Omental fat pad (tissue), 4 donors: Measurements from ENCODE around the gene UTP18. TPM values are rescaled to one million over a fixed set of nuclear protein-coding genes. Genes with fewer than 3 reads are reported as not detected.

Source experiments
- ATAC-seq: fragments of 150-250 bp; one replicate; pipeline ENCODE4 v1.9.1; 2016; ENCODE audit warnings: mild to moderate bottlenecking, moderate library complexity; ENCODE audit not compliant: low FRiP score
- DNase-seq: peaks from one replicate; pipeline ENCODE4 v3.0.0-alpha.2; 2019; ENCODE audit warnings: low spot score
- CTCF ChIP-seq, 3 donors: fragments of 450-650 bp; IDR thresholded peaks; one replicate each; pipeline ENCODE4 v1.5.1; 2016 to 2017; ENCODE audit warnings: antibody characterized with exemption in 3 of 3, mild to moderate bottlenecking in 3 of 3, moderate library complexity in 2 of 3
- total RNA-seq, 4 donors: library from RNA; depleted of rRNA; stranded (reverse); fragments of >200 nt; gene quantifications; one replicate each; pipeline ENCODE4 v1.1.0, GENCODE V29; 2016

UTP18 gene
- total RNA-seq, 4 donors from 2014 or later, result 24.1 to 51.0 (median 24.4) TPM

GRCh38 chr17:51335883-51336822 lies 75.8 kb downstream of the UTP18 start:
- DNase-seq (no peak), ATAC-seq (no peak)
- no peak for TF ChIP-seq CTCF (IDR thresholded peaks at IDR 0.05)

GRCh38 chr17:51341457-51341856 lies 81.1 kb downstream of the UTP18 start:
- ATAC-seq (no peak), DNase-seq (no peak)
- TF ChIP-seq CTCF (IDR thresholded peaks at IDR 0.05), result no peak

- DNase-seq, result no peak
- no peak for ATAC-seq
- no peak for TF ChIP-seq CTCF (IDR thresholded peaks at IDR 0.05)
Observed at GRCh38 chr17:51342257-51342656, 81.9 kb downstream of the UTP18 start.

GRCh38 chr17:51344532-51344931 lies 84.2 kb downstream of the UTP18 start:
- DNase-seq (no peak), ATAC-seq (no peak)
- TF ChIP-seq CTCF (IDR thresholded peaks at IDR 0.05), result no peak

GRCh38 chr17:51346218-51346982 lies 86.1 kb downstream of the UTP18 start:
- ATAC-seq (no peak), DNase-seq (no peak)
- no peak for TF ChIP-seq CTCF (IDR thresholded peaks at IDR 0.05)

Other genes with a start within 250 kb of the UTP18 start
- 100 to 1,000 TPM; 117 to 197 (median 138) TPM for gene SPAG9, start 139.7 kb upstream of the UTP18 start, total RNA-seq
- 10 to 100 TPM; 24.1 to 95.2 (median 77.1) TPM for gene NME1, start 107.0 kb upstream of the UTP18 start, total RNA-seq
- gene NME2, start 94.1 kb upstream of the UTP18 start, total RNA-seq, result 100 to 1,000 TPM; 440 to 570 (median 469) TPM
- 10 to 100 TPM; 11.2 to 22.4 (median 15.6) TPM for gene MBTD1, start 497 bp upstream of the UTP18 start, total RNA-seq